ENCODE results near the gene LMO4.
A peak's percentile ranks its signal among the peaks of the same experiment; 100 is the strongest.

Gene LMO4

DNA sequence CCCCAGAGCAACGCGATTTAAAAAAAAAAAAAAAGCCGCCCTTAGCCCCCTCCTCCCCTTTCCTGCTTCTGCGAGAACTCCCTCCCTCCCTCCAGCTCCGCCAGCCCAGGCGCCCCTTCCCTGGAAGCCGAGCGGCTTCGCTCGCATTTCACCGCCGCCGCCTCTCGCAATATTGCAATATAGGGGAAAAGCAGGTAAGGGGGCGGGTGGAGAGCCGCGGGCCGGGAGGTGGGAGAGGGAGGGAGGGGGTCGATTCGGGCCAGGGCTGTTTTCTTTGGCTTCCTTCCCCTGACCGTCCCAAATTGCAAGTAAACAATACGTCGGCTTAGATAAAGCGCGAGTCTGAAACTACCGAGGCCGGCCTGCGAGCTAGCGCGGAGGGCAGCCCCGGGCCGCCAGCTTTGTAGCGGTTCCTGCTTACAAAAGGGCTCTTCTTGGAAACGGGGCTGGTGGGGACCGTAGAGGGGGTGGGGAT is 408 bp downstream of the LMO4 start:
- peak; percentile 24 for DNase-seq (ENCODE audit: low read depth)

DNA sequence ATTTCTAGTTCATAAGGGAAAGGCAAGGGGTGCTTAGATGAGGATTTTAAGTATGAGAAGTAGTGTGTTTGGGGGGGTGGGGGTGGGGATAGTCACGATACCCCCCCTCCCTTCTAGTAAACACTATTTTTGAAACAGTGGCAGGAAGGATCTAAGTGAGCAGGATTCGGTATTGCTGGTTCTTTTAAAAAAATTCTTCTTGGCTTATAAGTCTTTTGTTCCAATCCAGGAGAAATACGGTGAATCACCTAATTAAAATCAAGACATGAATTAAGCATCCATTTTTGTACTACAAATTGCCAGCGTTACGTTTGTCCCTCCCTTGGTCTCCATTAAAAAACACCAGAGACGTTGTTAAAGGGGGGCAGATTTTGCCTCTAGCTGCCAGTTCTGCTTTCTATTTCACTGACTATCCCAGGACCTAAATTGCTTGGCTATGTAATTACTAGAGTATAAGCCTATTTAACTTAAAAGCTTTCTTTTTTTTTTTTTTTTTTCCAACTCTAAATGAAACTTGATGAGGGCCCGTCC is 911 bp downstream of the LMO4 start:
- no peak for DNase-seq (ENCODE audit: low read depth)

DNA sequence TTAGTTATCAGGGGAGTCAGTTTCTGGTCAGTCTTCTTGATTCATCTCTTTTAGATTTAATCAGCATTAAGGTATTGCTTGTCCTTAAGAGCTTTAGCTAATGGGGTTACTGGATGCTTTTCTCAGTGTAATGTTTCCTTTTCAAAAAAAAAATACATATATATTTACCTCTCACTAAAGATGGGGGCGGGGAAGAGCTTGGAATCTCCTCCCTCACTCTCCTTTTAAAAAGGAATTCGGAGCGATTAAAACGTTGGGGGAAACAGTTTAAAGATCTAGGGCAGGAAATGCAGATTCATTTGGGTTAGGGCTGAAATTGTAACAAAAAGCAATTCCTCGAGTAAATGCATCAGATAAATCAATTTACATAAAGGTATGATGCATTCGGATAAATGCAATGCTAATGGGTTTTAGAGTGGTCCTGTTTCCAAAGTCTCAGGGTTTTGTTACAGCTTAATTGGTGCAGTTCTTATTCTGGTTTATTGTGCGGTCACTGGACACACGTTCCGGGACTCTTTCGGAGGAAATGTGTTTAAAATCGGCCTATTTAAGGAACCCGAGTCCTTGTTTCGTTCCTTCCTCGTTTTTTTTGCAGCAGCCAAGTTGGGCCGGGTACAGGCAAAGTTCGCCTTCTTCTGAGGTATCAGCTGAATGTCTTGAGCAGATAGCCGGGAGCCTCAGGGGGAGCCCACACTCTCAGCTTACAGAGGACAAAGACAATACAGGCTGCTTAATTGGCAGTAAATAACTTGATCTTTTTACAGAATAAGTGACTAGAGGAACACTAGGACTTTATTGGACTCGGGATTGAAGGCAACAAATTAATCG is 1.6 kb downstream of the LMO4 start:
- no peak for DNase-seq (ENCODE audit: low read depth)

DNA sequence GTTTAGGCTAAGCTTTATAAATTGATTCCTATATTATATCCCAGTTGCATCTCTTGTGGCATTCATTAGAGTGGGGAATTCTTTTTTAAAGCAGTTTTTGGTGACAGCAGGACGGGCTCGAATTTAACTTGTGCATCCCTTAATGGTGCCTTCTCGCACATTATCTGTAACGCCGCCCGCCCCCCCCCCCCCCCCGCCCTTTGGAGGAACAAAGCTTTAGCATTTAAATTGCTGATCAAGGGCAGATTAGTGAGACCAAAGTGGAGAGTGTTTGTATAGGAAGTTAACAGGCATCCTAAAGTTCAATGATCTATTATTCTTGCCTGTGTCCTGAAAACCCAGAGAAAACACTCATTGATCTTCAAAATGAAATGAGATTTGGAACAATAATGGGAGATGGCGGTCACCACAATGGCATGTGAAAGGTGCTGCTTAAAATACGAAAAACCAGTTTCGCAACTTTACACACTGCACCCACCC is 2.2 kb downstream of the LMO4 start:
- no peak for DNase-seq (ENCODE audit: low read depth)

DNA sequence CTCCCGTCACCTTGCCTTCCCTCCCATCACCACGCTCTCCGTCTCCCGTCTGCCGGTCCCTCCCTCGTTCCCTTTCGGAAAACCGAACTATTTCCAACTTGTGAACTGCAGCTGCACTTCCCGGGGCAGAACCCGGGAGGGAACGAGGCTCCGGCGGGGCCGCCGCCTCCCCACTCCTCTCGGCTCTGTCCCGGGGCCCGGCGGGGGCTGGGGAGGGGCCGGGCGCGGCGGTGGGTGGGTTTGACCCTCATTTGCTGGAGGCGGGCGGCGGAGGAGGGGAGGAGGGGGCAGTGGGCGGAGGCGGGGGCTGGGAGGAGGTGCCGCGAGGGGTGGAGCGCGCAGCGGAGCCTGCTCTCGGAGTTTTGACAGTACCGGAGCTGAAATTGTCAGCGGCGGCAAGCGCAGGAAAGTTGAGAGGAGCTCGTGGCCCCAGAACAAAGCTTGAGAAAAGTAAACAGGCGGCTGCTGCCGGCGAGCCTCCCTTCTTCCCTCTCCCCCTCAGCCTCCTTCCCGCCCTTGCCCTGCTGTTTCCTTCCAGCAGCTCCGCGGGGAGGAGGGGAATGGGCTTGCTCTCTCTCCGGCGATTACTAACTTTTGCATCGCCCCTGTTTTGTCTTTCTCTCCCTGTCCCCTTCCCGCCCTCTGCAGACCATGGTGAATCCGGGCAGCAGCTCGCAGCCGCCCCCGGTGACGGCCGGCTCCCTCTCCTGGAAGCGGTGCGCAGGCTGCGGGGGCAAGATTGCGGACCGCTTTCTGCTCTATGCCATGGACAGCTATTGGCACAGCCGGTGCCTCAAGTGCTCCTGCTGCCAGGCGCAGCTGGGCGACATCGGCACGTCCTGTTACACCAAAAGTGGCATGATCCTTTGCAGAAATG is 2.9 kb downstream of the LMO4 start:
- peak; percentile 36 for DNase-seq (ENCODE audit: low read depth)

DNA sequence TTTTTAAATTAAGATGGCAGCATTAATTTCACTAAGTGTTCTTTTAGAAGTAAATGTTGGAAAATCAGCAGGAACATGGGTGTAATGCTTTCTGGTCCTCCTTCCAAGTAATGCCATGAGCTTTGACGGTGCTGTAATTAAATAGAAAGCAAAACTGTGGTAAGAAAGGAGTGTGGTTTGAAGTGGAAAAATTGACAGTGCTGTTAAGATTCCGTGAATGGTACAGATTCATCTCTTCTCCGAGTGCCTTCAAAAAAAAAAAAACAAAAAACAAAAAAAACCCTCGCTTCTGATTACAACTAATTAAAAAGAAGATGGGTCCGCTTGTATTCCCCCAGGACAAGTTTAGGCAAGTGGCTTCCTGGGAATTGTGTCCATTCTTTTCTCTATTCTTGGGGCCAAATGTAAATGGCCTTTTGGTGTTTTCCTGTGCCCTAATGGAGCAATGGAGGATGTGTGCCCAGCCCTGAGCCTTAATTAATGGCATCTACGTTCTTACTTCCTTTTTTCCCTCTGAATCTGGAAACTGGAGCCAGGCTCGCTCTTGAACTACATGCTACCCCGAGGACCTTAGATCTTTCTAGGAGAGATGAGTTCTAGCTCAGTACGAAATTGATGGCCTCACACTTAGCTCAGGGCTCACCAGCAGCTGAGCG is 5.1 kb downstream of the LMO4 start:
- DNase-seq (ENCODE audit: low read depth): no peak

DNA sequence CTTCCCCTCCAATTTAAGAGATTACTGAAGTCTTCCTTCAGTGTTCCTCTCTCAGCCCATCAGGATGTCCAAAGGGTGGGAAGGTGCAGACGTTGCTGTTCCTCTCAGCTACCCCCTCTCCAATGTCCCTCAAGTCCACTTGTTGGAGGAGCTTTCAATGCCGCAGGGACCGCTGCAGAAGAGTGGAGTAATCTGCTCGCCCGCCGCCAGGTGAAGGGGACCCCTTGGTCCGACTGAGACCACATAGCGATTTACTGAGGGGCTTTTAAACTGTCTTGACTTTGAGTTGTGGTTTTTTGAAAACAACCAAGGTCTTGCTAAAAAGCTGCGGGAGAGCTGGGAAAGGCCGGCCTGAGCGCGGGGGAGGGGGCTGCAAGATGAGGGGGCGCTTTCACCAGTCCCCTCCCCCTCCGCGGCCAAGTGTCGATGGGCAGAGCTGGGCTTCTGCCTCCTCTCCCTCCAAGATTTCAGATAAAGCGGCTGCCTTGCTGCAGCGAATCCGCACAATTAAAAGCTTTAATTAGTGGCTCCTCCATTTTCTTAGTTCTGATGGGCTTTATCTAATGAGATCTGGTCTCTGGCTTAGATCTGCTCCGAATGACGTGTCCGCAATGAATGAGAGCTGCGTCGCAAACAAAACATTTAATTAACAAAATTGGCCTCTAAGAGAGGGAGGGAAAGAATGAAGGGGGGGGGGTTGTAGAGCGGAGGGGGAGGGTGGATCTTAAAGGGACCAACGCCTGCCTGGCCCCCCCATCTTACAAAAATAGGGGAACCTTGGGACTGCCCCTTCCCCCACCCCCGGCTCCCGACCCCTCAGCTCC is 5.9 kb downstream of the LMO4 start:
- no peak for DNase-seq (ENCODE audit: low read depth)

DNA sequence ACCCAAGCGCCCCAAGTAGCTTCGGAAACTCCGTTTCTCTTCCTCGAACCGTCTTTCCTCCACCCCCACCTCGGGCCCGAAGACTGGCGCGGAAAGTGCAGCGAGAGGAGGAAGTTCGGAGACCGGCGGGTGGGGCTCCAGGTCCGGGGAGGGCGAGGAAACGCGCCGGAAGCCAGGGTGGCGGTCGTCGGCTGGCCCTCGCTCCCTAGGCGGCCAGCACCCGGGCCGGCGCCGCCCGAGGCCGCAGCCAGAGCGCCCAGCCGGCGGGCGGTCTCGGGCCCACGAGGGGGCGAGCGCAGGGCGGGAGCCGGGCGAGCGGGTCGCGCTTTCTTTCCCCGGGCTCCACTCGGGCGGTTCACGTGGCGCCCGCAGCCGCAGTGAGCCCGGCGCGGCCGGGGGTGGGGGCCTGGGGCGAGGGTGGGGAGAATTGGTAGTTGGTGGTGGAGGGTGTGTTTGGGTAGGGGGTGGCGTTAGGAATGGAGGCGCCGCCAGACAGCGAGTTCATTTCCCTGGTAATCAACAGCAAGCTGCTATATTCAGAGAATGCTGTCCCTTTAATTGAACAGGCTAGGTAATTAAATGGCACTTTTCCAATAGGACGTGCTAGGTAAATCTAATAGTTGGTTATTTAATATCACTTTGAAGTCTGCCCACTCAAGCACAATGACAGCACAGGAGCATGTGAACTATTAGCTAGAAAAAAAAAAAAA is 6.7 kb downstream of the LMO4 start:
- DNase-seq (ENCODE audit: low read depth): peak; percentile 48

DNA sequence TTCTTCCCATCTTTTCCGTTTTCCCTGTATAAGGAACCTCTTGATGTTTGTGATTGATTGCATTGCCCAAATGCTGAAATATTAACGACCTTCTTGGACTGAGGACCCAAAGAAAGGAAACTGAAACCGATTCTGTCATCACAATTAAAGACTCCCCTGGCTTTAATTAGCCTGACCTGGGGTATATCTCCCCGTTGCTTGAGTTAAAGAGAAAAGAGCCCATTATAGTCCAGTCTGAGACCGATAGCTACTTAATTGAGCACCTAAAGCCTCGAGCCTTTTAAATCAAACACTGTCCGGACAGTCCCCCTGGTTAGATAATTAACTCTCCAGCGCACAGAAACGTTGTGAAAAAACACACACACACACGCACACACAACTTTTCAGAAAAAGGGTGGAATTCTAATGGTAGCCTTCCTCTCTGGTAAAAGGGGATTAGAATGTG is 8.0 kb downstream of the LMO4 start:
- DNase-seq (ENCODE audit: low read depth): no peak

DNA sequence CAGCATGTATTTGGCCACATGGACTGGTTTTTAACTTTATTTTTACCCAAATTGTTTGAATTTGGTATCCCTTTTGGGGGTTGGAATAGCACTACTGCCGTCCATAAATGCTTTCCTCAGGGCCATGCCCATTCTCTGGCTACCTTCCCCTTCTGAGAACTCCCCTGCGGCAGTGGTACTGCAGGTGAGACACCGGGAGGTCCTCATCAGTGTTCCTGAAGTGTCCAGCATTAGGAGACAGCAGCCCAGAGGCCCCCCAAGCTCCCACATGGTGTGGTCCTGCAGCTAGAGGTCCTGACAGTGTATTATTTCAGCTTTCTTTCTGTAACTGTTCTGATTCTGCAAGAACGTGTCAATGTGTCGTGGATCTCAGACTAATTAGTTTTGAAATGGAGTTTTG is 8.9 kb downstream of the LMO4 start:
- no peak for DNase-seq (ENCODE audit: low read depth)

DNA sequence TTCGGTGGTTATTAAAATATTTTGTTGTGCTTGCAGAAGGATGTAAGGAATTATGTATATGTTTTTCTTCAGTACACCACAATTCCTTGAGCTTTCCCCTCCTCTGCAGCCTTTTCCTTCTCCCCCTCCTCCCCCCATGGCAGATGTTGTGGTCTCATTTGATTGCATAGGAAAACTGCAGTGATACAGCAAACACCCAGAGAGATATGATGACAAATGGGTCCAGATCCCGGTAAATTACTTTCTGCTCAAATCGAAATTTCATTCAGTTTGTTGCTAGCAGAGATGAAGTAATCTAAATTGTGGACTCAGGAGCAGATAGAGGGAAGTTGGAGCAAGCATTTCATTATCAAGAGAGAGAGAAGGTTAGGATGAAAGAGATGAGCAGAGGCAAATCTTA is 9.9 kb downstream of the LMO4 start:
- DNase-seq (ENCODE audit: low read depth): no peak

DNA sequence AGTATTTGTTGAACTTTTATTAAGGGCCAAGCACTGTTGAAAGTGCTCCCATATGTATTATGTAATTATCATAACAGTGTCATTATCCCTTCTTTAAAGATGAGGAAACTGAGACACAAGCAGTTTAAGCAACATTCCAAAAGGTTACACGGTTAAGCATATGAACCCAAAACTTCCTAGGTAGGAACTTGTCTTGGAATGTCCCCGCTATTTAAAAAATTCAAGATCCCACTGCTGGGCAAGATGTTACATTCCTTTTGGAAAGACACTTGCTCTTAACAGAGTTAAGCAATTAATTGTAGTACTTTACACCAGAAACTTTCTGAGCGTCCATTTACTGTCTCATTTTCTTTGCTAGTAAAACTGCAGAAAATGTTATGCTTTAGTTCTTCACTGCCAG is 15.6 kb downstream of the LMO4 start:
- DNase-seq (ENCODE audit: low read depth): no peak

DNA sequence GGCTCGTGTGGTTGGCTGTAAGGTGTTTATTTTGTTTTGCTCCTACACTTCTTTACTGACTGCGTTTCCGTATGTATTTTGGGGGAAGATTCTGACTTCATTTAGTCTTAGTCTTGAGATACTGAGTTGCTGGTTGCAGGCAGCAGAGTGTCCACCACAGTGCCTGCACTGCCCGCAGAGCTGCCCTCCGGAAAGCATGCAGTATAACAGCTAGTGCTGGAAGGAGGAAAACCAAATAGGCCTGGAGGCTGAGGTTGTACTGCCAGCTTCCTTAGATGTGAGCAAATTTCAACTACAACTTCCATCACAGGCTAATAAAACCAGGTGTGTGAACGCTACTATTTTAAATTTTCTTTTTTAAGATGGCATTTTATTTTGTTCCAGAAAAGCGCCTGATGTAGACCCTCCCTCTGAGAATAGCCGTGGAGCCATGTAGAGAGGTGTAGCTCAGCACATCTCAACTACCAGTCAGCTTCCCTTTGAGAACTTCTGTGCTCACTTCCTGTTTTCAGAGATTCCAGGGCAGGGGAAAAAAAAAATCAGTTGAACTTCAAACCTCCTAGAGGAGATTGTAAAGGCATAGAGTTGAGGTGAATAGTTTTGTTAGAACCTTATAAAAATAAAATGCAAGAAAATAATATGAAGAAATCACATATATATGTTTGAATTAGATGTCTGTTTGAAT is 17.6 kb downstream of the LMO4 start:
- no peak for DNase-seq (ENCODE audit: low read depth)

DNA sequence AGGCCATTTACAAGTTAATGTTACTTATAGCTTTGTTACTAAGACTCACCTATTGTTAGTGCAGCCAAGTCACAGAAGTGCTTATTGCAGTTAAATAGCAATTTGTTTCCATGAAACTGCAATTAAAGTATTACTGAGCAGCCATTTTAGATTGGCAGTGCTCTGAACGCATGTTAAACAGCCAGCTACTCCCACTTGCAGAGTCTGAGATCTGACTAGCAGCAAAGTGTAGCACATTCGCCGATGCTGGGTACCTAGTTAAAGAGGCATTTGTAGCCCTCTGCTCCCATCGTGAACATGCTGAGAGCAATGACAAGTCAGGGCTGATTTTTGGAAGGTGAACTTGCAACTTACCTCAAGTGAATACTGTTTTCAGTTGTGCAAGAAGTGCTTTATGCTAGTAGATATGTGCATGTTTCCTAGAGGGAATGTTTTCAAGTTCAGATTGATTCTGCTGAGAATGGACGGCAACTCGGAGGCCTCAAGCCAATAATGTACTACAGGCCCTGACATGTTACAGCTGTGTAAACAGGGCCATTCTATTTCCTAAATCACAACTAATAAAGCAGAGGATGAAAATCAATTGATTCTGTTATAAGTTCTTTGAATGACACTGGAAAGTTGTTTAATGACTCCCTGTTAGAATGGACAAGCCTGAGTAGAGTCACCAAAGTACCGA is 19.8 kb downstream of the LMO4 start:
- no peak for DNase-seq (ENCODE audit: low read depth)

DNA sequence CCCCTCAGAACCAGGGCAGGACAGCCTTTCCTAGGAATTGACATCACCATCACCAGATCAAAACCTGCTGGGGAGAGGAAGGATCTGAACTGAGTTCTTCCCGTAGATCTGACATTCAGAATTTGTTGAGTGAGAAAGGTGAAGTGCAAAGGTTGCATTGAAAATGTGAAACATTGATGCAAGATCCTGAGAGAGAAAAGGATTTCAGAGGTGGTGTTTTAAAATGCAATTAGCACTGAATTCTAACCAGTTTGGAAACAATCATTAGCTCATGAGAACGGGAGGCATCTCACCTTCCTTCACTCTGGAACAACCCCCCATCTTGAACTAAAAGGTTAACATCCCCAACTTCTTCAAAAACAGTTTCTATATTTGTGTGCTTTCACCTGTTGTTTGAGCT is 20.4 kb downstream of the LMO4 start:
- no peak for DNase-seq (ENCODE audit: low read depth)

DNA sequence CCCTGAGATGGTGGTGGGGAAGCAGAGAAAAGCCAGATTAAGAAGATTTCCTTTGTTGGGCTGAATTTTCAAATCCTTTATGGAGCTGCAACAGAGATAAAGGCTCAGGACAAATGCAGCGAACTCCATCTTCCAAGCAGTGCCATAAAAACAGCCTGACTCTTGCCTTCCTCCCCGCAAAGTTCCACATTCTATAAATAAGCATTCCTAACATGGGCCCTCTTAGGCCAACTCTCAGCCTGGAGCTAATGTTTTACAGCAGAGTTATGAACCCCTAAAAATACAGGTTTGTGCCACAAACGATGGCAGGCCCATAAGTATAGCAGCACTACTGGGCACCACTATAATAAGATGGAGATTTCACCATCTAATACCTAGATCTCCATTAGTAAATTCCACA is 27.2 kb downstream of the LMO4 start:
- no peak for DNase-seq (ENCODE audit: low read depth)

DNA sequence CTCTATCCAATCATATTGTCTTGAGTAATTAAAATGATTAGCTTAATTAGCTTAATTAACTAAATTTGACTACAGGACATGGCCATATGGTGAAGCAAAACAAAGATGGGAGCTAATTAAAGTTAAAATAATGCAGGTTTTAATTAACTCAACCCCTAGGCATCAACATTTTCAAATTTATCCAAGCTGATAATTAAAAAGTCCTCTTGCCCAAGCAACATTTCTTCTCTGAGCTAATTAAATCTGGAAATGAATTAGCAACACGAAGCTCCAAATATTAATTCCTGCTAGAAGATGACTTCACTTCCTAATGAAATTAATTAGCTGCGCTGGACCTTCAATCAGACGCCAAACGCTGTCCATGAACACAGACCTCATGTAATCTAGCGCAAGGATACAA is 27.9 kb downstream of the LMO4 start:
- DNase-seq (ENCODE audit: low read depth): no peak

DNA sequence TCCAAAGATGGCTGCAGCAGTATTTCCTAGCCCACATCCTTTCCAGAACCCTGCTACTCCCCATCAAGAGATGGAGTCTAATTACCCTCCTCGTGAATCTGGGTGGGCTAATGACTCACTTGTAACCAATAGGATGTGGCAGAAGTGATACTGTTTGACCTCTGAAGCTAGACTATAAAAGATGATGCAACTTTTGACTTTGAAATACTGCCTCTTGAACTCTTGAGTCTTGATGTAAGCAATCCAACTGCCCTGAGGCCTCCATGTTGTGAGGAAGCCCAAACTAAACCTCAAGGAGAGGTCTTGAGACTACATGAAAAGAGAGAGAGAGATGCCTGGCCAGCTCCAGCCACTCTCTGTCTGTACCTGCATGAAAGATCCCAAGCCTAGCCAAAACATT is 29.5 kb downstream of the LMO4 start:
- no peak for DNase-seq (ENCODE audit: low read depth)

DNA sequence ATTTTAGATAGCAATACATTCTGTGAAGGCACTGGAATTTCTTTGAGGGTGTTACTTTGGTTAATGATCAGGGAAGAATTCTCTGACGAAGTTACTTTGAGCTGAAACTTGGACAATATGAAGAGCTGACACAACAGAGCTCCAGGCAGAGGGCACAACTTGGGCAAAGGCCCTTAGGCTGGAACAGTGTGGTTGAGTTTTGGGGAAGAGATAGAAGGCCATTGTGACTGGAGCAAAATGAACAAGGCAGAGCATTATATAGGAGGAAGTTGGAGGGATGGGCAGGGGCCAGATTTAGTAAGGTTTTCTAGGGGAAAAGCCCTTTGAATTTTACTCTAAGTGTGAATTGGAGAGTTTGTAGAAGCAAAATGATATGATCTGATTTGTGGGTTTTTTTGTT is 30.9 kb downstream of the LMO4 start:
- DNase-seq (ENCODE audit: low read depth): no peak
